ENCODE data around the gene NLGN1.
A peak's percentile ranks its signal among the peaks of the same experiment; 100 is the strongest.
"Not testable (repeated sequence)": the region's sequence is repeated elsewhere in the genome, so short reads cannot be mapped to it uniquely, and the experiment has no call there.

Gene NLGN1

DNA sequence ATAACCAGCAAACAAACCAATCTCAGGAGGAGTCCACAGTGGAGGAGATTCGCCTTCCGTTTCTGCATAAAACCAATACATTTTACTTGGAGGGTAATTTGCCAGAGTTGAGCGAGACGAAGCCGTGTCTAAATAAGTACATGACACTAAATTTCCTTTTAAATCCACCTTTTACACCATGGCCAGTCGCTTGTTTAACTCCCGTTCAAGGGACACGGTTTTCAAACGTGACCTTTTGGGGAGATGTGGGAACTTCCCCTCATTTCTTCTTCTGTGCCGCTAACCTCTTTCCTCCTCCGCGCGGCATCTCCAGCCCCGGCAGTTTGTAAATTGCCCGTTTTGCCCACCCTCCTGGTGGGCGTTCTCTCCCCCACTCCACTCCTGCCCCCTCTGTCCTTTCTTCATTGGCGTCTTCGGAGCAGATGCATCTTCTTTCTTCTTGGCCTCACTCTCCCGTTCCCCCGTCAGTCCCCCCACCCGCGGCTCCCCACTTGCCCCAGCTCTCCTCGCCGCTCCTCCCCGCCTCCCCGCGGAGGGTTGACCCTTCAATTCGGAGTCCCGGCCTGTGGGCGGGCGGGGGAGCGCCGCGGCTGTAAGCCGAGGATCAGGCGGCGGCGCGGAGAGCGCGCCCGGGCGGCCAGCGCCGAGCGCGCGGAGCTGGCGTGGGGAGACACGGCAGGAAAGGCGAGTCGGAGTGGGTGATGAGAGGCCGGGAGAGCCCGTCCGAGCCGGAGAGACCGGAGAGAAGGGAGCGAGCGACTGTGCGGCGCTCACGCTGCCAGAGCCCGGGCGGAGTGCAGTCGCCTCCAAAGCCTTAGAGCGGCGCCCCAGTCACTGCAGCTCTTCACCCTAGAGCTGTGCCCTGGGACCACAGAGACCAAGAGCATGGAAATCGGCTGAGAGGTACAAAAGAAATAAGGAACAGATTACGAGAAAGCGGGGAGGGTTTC is at the start of gene NLGN1:
NLGN1 (plus strand) TSS at position 584 of the 950 bp plus-strand sequence.
- peak; percentile 11 for DNase-seq

- no peak for DNase-seq
Observed at GRCh38 chr3:173351886-173352285, 45.7 kb upstream of the NLGN1 start.

DNA sequence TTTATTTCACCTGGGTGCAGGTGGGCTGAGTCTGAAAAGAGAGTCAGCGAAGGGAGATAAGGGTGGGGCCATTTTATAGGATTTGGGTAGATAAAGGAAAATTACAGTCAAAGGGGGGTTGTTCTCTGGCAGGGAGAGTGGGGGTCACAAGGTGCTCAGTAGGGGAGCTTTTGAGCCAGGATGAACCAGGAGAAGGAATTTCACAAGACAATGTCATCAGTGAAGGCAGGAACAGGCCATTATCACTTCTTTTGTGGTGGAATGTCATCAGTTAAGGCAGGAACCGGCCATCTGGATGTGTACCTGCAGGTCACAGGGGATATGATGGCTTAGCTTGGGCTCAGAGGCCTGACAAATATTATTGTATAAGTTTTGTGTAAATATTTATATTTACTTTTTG is 44.4 kb upstream of the NLGN1 start:
- DNase-seq: not testable (repeated sequence)

- no peak for DNase-seq
Observed at GRCh38 chr3:173354124-173354523, 43.4 kb upstream of the NLGN1 start.

DNA sequence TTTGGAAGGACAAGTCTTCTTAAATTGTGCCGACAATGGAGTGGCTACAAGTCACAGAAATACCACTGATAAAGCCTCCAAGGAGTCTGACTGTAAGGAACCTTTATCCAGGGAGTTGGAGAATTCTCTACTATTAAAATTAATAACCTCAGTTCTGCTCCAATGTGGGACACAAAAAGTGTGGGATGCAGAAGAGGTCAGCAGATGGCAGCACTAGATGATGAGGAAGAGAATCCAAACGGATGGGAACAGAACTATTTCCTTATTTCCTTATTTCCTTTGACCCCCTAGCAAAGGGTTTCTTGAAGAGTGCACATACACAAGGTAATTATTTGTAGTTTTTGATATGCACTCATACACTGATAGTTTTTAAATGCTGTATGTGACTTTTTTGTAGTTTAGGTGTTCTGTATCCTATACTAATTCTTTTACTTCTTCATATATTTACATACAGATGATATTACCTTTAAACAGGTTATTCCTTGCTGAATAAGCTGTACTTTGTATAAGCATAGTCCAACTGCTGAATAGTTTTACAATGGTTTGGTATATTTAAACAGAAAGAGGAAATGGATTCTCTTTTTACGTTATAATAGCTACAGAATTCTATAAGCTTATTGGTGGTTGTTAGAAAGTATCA is 25.6 kb upstream of the NLGN1 start:
- no peak for DNase-seq

DNA sequence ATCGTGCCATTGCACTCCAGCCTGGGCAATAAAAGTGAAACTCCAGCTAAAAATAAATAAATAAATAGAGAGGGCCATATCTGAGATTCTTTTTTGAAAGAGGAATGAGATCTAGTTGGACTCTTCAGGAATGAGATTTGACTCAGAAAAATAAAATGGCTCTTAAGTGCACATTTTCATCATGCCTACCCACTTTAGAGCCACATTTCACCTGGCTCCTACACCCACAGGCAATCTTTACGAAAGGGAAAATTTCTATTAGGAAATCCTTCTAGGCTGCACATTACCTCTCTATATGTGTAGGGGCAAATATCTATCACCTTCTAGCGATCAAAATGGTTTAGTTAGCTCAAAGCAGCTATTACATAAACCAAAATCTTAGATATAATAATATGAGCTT is 16.9 kb upstream of the NLGN1 start:
- DNase-seq: no peak

- DNase-seq: not testable (repeated sequence)
Observed at GRCh38 chr3:173381936-173382335, 15.6 kb upstream of the NLGN1 start.

GRCh38 chr3:173395073-173395411 is 2.5 kb upstream of the NLGN1 start:
- DNase-seq: no peak

- peak; percentile 33 for DNase-seq
Observed at GRCh38 chr3:173395412-173396181, 1.9 kb upstream of the NLGN1 start.

DNA sequence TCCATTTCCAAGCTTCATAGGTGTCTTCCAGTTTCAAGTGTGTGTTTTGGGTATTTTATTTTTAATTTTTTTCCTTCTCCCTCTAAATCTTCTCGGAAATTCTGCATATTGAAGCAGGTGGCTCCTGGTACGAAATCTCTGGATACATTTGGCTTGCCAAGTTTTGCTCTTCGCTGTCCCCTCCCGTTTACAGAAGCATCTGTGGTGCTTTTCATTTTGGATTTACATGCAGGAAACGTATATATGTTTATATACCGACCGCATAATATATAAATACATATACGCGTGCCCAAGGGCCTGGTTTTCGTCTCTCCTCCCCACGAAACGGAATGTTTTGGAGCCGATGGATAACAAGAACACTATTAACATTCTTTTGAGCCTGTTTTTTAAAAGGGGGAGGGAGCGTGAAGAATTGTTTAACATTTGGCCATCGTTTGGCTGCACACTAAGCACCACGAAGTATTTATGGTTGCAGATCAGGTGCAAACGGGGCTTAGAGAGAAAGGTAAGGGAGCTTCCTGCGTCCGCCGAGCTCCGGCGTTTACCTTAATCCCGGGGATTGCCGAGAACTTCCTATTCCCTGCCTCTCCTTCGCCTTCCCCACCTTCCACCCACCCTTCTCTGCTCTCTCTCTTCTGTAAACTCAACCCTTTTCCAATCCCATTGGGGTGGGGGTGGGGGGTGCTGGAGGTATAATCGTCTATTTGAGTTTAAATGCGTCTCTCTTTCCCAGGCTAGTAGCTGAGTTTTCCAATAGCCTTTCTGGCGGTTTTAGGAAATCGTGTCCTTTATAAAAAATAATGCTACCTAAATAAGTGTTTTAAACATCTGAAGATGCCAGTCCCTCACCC is 1.1 kb upstream of the NLGN1 start:
- no peak for DNase-seq

GRCh38 chr3:173398111-173398479 is 551 bp downstream of the NLGN1 start:
- DNase-seq: no peak

- DNase-seq: no peak
Observed at GRCh38 chr3:173399044-173399443, 1.5 kb downstream of the NLGN1 start.

DNA sequence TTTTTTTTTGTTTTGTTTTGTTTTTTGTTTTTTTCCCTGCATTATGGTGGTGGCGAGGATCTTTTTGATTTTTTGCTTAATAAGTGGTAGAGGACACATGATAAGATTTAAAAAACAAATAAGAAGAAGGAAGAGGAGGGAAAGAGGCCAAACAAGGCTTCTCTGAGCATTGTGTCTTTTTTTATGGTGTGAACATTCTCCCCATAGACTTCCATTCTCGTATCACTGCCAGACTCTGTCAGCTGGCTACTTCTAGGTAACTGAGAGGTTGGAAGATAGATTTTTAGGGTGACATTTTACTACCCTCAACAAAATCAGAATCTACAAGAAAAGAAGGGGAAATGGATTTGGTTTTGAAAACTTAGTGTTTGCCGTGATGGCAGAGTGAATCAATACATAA is 3.8 kb downstream of the NLGN1 start:
- no peak for DNase-seq

- no peak for DNase-seq
Observed at GRCh38 chr3:173402656-173403055, 5.1 kb downstream of the NLGN1 start.

DNA sequence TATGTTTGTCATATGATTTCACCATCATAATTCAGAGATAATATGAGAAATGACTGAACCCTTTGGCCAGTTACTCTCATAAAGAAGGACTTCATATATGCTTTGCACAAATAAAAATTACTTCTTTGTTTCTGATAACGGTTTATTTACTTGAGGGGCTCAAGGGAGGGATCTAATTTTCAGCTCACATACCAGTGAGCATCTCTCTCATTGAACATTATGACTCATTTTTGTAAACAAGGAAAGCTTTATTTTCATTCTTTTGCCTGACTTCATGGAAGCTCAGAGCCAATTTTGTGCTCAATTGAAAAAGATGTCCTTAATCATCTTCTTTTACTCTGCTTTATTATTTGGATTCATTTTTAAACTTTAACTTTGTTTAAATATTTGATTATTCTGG is 5.8 kb downstream of the NLGN1 start:
- DNase-seq: no peak

GRCh38 chr3:173404156-173404555 is 6.6 kb downstream of the NLGN1 start:
- DNase-seq: no peak

DNA sequence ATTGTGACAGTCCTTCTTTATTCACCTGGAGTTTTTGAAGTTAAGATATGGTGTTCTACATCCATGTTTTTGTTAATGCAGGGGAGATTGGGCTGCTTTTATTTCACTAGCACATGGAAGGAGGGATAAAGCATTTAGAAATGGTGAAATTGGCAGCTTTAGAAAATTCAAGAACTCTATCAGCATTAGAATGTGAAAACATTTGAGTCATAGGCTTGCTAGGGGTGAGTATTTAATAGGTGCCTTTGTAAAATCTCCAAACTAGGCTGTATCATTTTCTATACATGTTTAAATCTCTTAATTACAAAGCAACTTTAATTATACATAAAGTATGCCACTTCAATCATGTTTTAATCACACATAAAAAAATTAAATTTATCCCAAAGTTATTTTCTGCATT is 12.9 kb downstream of the NLGN1 start:
- DNase-seq: no peak

DNA sequence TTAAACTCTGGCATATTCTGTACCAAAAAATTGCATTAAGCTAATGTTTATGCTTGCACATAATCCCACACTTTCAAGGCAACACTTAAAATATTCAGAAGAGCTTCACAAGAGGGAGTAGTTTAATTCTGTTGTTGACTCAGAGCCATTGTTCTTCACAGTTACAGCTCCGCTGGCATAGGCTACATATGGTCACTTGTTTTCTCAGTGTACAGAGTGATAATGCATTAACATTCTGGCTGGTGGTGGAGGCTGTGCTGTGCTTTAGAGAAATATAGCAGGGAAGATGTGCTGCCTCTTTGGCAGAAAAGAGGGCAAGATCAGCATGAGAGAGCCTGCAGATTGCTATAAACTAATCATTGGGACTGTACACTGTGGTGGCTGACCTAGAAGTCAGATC is 13.3 kb downstream of the NLGN1 start:
- no peak for DNase-seq

GRCh38 chr3:173411375-173411973 is 13.9 kb downstream of the NLGN1 start:
- no peak for DNase-seq

GRCh38 chr3:173416070-173416469 is 18.5 kb downstream of the NLGN1 start:
- DNase-seq: no peak

- no peak for DNase-seq
Observed at GRCh38 chr3:173429076-173429475, 31.5 kb downstream of the NLGN1 start.

DNA sequence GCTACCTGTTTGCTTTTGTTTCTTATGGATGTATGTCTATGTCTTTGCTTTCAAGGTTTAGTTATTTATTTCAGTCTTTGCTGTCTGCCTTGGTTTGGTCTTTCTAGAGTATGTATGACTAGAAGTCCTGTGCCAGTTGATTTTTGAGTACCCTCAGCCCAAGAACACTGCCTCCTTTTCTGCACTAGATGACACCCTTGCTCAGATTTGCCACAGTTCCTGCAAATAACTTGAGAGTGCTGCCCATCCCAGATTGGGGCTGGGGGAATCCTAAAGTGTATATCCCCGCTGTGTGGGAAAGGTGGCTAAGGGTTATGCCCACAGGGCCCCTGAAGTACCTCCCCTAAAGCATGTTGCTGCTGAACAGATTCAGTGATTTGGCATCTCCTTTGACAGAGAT is 32.0 kb downstream of the NLGN1 start:
- DNase-seq: no peak

Measured in cortex of kidney (tissue), 1 donor.